Activated naive CD4-positive, alpha-beta T cell treated with anti-CD3 and anti-CD28 coated beads, Interleukin-2, amount 50 U/mL, for 16 hours (primary cell): Measurements from ENCODE around the gene RASGRF2.

Source experiments
- DNase-seq: peaks from one replicate; pipeline ENCODE4 v3.0.0-alpha.2; 2020

The RASGRF2 gene

DNA sequence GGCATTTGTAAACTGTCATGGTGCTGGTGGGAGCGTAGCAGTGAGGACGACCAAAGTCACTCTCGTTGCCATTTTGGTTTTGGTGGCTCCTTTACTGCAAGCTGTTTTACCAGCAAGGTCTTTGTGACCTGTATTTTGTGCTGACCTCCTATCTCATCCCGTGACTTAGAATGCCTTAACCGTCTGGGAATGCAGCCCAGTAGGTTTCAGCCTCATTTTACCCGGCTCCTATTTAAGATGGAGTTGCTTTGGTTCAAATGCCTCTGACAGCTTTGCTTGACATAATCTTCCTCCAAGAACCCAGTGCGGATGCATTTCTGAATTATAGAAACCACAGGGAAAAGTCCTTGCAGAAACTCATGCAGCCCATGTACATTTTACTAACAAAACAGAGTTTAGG, 3.9 kb upstream of the RASGRF2 start:
- no peak for DNase-seq

- no peak for DNase-seq
Measured at GRCh38 chr5:80957031-80957761, 3.0 kb upstream of the RASGRF2 start.

GRCh38 chr5:80958616-80959015, 1.5 kb upstream of the RASGRF2 start:
- no peak for DNase-seq

- no peak for DNase-seq
Measured at GRCh38 chr5:80959138-80959537, 1.0 kb upstream of the RASGRF2 start.

- peak; percentile 61 for DNase-seq
Measured at GRCh38 chr5:80960531-80961375, 590 bp downstream of the RASGRF2 start.

DNA sequence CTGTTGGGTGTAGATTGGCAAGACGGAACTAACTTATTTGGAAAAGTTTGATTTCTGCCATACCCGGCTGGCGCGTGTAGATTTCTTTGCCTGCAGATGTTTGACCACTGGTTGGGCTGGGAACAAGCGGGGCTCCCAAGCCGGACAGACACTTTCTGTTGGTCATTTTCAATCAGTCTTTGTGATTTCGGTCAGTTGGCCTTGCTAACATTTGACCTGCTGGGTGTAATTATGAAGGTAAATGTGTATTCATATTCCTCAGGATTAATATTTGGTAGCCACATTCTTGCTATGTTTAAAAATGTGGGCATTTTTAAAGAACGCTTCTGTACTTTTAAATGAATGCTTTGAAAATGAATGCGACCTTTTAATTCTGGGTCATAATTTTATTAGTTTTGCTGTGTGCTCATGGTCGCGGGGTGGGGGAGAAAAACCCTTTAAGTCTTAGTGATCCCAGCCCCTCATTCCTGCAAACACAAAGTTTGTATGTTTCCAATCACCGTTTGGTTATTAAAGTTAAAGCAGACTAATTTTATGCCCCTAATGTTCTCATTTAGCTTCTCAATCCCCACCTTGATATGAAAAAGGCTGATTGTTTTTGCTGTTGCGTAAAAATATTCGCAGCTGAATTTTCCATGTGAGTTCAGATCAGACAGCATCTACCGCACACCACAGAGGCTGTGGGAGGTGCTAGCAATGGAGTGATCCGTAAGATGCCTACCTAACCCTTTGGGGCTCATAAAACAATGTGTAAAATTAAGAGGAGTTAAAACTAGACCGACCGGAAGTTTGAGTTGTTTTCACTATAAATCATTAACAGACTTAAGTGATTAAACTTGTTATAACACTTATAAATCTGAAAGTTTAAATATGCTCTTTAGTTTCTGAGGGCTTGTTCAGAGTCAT, 1.5 kb downstream of the RASGRF2 start:
- peak; percentile 56 for DNase-seq

DNA sequence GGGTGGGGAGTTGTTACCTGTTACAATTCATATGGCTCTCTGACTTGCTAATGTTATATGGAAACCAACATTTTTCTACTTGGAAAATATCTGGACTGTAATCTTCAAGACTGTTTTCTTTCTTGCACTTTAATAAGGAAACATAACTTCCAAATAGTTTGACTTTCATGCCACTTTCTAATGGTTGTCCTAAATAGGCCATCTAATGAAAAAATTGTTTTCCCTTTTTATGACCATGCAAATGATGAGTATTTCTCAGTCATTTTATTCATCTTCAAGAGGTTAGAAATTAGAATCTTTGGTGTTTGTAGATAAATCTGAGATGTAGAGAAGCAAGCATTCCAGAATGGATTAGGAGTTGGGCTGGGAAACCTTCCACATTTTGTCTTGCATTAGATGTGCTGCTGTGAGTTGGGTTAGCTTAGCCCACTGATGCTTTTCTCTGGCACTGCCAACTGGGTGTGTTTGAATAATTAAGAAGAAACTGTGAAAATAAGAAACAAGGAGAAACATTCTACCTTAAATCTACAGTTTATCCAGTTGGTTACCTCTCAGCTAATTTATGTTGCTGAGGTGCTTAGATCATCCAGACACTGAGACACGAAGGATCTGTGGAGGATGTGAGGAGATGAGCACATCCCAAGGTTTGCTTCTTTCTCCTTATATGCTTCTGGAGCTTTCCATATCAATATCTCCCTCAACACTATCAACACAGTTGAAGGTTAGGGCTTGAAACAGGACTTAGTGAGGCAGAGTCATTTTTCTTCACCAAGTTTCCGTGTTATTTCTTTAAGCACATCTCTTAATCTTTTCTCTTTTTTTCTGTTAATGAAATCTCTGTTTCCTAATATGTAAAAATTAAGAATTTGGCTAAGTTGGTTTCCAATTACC, 2.7 kb downstream of the RASGRF2 start:
- DNase-seq = no peak

DNA sequence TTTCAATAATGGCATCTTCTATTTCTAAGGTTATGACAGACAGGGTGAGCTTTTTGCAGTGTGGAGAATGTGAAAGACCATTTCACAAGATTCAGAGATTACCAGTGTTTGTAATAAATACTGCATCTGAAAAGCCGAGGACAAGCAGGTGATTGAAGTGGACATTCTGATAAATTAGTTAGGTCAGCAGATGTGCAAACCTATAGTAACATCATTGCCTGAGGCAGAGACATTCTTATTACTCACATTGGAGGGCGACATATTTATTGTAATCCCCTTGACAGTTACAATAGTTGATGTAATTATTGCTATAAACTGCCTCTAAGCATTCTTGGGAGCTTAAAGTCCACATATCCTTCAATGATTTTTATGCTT, 3.3 kb downstream of the RASGRF2 start:
- DNase-seq = no peak

DNA sequence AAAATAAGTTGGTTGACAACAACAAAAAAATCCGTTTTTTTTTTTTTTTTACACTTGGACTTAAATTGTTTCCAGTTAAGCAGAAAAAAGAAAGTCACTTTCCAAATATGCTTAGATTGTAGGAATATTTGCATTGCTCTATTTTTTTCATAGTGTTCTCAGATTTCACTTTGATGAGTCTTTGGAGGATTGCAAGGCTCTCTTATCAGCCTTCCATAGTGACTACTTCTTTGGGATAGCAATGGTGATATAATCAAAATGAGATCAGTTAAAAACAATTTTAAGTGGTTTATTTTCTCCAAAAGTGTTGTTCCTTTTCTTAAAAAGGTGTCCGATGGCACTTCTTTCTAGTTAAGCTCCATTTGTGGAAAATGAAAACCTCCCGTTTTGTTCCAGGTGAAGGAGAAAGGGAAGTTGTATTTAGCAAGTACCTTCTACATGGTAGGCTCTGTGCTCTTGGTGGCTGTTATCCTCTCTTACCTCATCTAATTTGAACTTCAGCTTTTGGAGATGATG, 3.9 kb downstream of the RASGRF2 start:
- no peak for DNase-seq

GRCh38 chr5:80964491-80964890, 4.3 kb downstream of the RASGRF2 start:
- no peak for DNase-seq

DNA sequence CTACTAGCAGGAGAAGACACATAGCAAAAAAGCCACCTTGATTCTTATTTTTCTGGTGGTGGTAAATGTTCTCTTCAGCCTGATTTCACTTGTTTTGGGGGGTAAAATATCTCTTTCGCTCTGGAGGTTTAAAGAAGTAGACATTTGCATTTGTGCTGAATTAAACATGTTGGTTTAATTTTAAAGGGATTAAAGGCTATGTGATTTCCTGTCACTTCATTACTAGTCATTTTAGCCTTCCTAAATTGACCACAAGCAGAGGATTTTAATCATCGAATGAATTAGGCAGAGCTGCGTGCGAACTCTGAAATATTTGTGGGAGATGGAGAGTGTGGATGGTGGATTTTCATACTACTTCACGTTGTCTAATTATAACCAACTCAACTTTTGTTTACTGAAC, 4.8 kb downstream of the RASGRF2 start:
- no peak for DNase-seq

GRCh38 chr5:80967500-80968181, 7.5 kb downstream of the RASGRF2 start:
- no peak for DNase-seq

DNA sequence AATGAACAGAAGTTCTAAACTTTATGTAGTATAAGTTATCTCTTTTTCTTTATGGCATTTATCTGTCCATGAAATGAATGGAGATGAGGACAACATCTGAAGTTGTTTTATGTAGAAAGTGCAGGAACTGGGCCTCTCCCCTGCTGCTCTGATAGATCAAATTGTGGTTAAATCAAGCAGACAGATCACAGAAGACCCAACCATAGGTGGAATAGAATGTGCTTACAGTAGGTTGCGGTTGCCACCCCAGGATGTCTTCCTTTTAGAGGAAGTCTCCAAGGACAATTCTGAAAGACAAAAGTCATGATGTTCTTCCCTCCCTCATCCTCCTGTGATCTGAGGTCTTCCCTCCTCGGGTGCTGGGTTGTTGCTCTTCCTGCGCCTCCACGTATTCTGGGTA, 12.9 kb downstream of the RASGRF2 start:
- no peak for DNase-seq

DNA sequence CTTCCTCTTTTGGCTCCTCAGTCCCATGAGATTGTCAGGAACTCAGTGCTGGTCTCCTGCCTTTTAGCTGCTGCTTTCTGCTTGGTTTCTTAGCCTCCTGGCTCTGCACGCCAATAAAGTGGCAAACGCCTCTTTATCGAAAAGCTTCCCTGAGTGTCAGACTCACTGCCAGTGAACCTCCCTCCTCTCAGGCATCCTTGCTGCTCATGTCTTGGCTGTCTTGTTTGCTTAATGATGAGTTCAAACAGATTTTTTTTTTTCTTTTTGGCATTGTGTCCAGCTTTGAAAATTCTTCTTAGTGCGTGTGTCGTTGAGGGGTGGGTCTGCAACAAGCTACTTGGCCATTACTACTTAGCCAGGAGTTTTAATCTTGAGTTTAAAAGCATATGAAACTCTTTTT, 14.9 kb downstream of the RASGRF2 start:
- no peak for DNase-seq

DNA sequence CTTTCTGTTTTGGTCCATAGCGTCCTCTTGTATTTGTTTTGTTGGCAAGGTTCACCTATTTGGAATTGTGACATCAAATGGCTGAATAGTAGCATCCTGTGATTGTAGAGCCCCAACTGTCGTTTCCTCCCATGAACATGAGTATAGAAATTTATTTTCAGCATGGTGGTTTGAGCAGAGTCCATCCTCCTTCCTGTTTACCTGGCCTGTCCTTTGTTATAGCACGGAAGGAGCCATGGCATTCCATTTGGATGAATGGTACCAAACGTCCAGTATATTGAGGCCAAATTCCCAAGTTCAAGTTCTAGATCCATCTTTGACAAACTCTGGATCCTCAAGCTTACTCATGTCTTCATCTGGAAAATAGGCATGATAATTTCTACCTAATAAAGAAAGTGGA, 16.8 kb downstream of the RASGRF2 start:
- no peak for DNase-seq

- DNase-seq = no peak
Measured at GRCh38 chr5:80977764-80978163, 17.6 kb downstream of the RASGRF2 start.

DNA sequence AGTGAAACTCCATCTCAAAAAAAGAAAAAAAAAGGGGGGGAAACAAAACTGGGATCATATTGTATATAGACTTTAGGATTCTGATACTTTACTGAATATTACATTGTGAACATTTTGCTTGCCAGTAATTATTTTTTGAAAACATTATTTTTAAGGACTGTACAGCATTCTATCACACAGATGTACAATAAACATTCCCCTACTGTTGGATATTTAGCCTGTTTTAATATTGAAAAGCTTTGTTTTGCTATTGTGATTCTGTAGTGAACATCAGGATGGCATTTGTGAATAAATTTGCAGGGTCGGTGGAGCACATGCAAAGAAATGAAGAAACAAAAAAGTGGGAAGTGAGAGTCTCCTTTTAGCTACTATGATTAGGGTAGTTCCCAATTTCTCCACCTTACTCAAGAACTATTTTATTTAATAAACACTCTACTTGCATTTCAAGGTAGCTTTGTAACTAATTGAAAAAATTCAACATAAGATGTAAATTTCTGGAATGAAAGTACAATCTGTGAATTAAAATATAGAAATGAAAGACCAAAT, 18.7 kb downstream of the RASGRF2 start:
- no peak for DNase-seq

GRCh38 chr5:80982093-80982492, 21.9 kb downstream of the RASGRF2 start:
- DNase-seq = no peak

DNA sequence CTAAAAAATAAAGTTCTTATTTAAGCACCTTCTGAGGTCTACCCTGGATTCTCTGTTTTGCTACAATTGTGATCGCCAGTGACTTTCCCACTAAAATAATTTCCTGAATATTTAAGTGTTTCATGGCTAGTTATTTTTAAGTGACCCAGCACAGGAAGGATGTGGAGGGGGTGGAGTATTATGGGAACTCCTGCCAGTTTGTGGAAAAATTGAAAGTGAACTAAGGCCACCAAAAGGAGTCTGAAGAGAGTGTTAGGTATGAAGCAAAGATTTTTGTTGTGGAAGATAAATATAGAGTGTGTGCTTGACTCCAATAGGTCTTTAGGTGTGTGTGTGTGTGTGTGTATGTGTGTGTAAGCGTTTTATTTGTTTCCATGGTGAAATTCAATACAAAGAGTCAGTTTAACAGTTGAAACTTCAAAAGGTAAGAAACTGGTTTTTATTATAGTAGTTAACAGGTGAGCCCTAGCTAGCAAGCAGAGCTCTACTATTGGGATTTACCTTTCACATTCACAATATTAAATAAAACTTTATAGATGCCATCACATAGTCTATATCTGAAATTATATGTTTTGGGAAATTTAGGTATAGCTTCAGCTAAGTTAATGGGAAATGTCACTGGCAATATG, 25.6 kb downstream of the RASGRF2 start:
- DNase-seq = no peak

DNA sequence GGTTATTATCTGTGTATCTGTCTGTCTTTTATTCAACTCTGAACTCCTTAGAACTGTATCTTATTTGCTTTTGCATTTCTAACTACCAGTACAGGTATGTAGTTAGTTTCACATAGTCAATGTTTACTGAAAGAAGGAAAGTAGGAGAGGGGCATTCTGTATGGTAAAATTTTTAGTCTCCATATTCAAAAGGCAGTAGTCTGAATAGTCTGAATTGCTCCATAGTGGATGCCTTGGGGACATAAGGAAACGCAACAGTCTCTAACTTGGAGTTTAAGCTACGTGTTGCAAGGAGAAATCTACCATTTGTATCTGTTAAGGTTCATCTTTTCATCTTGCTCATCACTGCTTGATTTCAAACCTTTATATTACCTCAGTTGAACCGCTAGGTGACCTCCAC, 26.2 kb downstream of the RASGRF2 start:
- no peak for DNase-seq
